Stimulated activated CD4-positive, alpha-beta T cell treated with anti-CD3 and anti-CD28 coated beads, TNF-alpha, amount 100 ng/mL, for 4 hours (primary cell): ENCODE measurements around the gene CSH1.
"Not testable (repeated sequence)": the region's sequence is repeated elsewhere in the genome, so short reads cannot be mapped to it uniquely, and the experiment has no call there.

Source experiments
- DNase-seq, 3 experiments: peaks; one replicate each; pipeline ENCODE4 v3.0.0-alpha.2; 2020; ENCODE audit warnings: low read depth in 3 of 3

The CSH1 gene

GRCh38 chr17:63869491-63870291 is 26.7 kb downstream of the CSH1 start:
- DNase-seq = not testable (repeated sequence)

GRCh38 chr17:63866625-63867024 is 29.7 kb downstream of the CSH1 start:
- DNase-seq = not testable (repeated sequence)

GRCh38 chr17:63859257-63859656 is 37.1 kb downstream of the CSH1 start:
- no peak for DNase-seq

GRCh38 chr17:63856425-63856824 is 39.9 kb downstream of the CSH1 start:
- not testable (repeated sequence) for DNase-seq

GRCh38 chr17:63855185-63855584 is 41.2 kb downstream of the CSH1 start:
- no peak for DNase-seq

GRCh38 chr17:63854709-63855108 is 41.7 kb downstream of the CSH1 start:
- no peak for DNase-seq

- no peak for DNase-seq
These were observed 43.1 kb downstream of the CSH1 start for GRCh38 chr17:63853260-63853659.

GRCh38 chr17:63850401-63850800 is 46.0 kb downstream of the CSH1 start:
- no peak for DNase-seq

- peak; percentile 92 to 96 (median 93) for DNase-seq
These were observed 47.3 kb downstream of the CSH1 start for GRCh38 chr17:63848834-63849689.

- no peak for DNase-seq
These were observed 48.7 kb downstream of the CSH1 start for GRCh38 chr17:63847525-63848249.

- DNase-seq = no peak
These were observed 50.9 kb downstream of the CSH1 start for GRCh38 chr17:63845509-63845908.
